GM12878 (cell line): ENCODE measurements around the gene INSIG1. TPM values are rescaled to one million over a fixed set of nuclear protein-coding genes. Genes with fewer than 3 reads are reported as not detected.

ENCODE experiments used
- ATAC-seq: fragments of 200-7000 bp; cut with Tn5 transposase; 3 replicates; pipeline ENCODE4 v1.9.1; 2020; ENCODE audit warnings: mild to moderate bottlenecking, moderate library complexity
- BruUV-seq: library from RNA; stranded (reverse); fragments of 400-500 nt; replicated peaks from 2 replicates; lab custom pipeline; 2021; lab: Mats Ljungman, UMichigan
- CTCF ChIA-PET: fragments of 300-600 bp; sonication (Branson Sonifier 250); formaldehyde crosslinking; extraction: SDS; loops from one replicate; lab custom pipeline; 2021; ENCODE audit warnings: inconsistent platforms; lab: Yijun Ruan, JAX
- POLR2A ChIA-PET: fragments of 350-600 bp; formaldehyde crosslinking; extraction: SDS; loops from one replicate; lab custom pipeline; 2021; ENCODE audit warnings: inconsistent platforms; lab: Charles Lee
- RAD21 ChIA-PET: fragments of 300-600 bp; sonication (Branson Sonifier 250); formaldehyde crosslinking; loops from one replicate; lab custom pipeline; 2023; ENCODE audit warnings: antibody characterized with exemption; ENCODE audit not compliant: unreplicated experiment; lab: Charles Lee
- SMC1A ChIA-PET: fragments of 300-600 bp; sonication (Branson Sonifier 250); formaldehyde crosslinking; loops from one replicate; lab custom pipeline; 2023; ENCODE audit not compliant: unreplicated experiment, uncharacterized antibody; lab: Charles Lee
- DNase-seq: peaks from one replicate; pipeline ENCODE4 v3.0.0-alpha.2; 2011; ENCODE audit warnings: low read depth, low spot score
- FAIRE-seq: peaks from 3 replicates; lab custom pipeline; 2011; peaks lifted over from hg19 to GRCh38; lab: Jason Lieb, UNC
- H2AFZ ChIP-seq: 2 replicates; pipeline ENCODE4 v1.6.0; 2011; ENCODE audit warnings: low read depth, low read length, control low read depth; ENCODE audit not compliant: control insufficient read depth
- H3K27ac ChIP-seq: 2 replicates; pipeline ENCODE4 v1.5.1; 2011; ENCODE audit warnings: control low read depth; ENCODE audit not compliant: control insufficient read depth, insufficient read depth
- H3K27me3 ChIP-seq, 2 experiments: replicated peaks in 1 of 2; 2 replicates each; pipeline versions ENCODE4 v1.6.0 to v1.6.1; 2011; ENCODE audit warnings: low read length in 1 of 2; ENCODE audit not compliant: control insufficient read depth in 2 of 2, insufficient read depth in 2 of 2
- H3K36me3 ChIP-seq, 2 experiments: 2 replicates each; pipeline ENCODE4 v1.5.1; 2011; ENCODE audit warnings: low read length in 1 of 2; ENCODE audit not compliant: control insufficient read depth in 2 of 2, insufficient read depth in 2 of 2
- H3K4me1 ChIP-seq: 2 replicates; pipeline ENCODE4 v1.6.1; 2011; ENCODE audit warnings: mild to moderate bottlenecking, low read length, moderate library complexity, mixed read lengths; ENCODE audit not compliant: control insufficient read depth, insufficient read depth
- H3K4me2 ChIP-seq: 2 replicates; pipeline ENCODE4 v1.6.0; 2011; ENCODE audit warnings: control low read depth; ENCODE audit not compliant: control insufficient read depth, insufficient read depth
- H3K4me3 ChIP-seq: fragments of 200-600 bp; sonication (generic); 2 replicates; pipeline ENCODE4 v1.5.1; 2016
- H3K79me2 ChIP-seq: 2 replicates; pipeline ENCODE4 v1.6.0; 2011; ENCODE audit warnings: low read length; ENCODE audit not compliant: control insufficient read depth, insufficient read depth
- H3K9ac ChIP-seq: 2 replicates; pipeline ENCODE4 v1.8.0; 2011; ENCODE audit warnings: low read length, control low read depth, mixed read lengths; ENCODE audit not compliant: control insufficient read depth, insufficient read depth
- H3K9me3 ChIP-seq: replicated peaks from 3 replicates; pipeline ENCODE4 v1.5.1; 2011; ENCODE audit warnings: mild to moderate bottlenecking, low read length; ENCODE audit not compliant: control insufficient read depth, insufficient read depth
- H4K20me1 ChIP-seq: 2 replicates; pipeline ENCODE4 v1.6.0; 2011; ENCODE audit not compliant: control insufficient read depth, insufficient read depth
- BMI1 ChIP-seq: fragments of 450-650 bp; IDR thresholded peaks from 2 replicates; pipeline ENCODE4 v1.6.1; 2016; ENCODE audit warnings: mild to moderate bottlenecking, moderate library complexity, borderline replicate concordance
- CUX1 ChIP-seq: IDR thresholded peaks from 2 replicates; pipeline ENCODE4 v1.6.1; 2012; ENCODE audit warnings: improper control_type of control experiment, low read depth, low read length; ENCODE audit not compliant: insufficient replicate concordance
- FOXM1 ChIP-seq: IDR thresholded peaks from 2 replicates; pipeline ENCODE4 v1.6.1; 2012; ENCODE audit warnings: low read depth, mild to moderate bottlenecking, inconsistent platforms, low read length, moderate library complexity
- GATAD2B ChIP-seq: fragments of 450-650 bp; conservative IDR thresholded peaks from 2 replicates; pipeline ENCODE4 v1.6.1; 2017; ENCODE audit warnings: low read depth, mild to moderate bottlenecking, moderate library complexity
- IRF4 ChIP-seq: IDR thresholded peaks from 2 replicates; pipeline ENCODE4 v1.6.1; 2011; ENCODE audit warnings: low read depth, low read length
- KDM1A ChIP-seq: fragments of 200-600 bp; sonication (generic); IDR thresholded peaks from 2 replicates; pipeline ENCODE4 v1.6.1; 2016; ENCODE audit warnings: borderline replicate concordance
- MYB ChIP-seq: fragments of 150-350 bp; IDR thresholded peaks from 2 replicates; pipeline ENCODE4 v1.6.1; 2014; ENCODE audit warnings: mild to moderate bottlenecking, low read depth, low read length, borderline replicate concordance
- RCOR1 ChIP-seq: conservative IDR thresholded peaks from 2 replicates; pipeline ENCODE4 v1.6.1; 2012; ENCODE audit warnings: low read depth, low read length, improper control_type of control experiment
- SP1 ChIP-seq: IDR thresholded peaks from one replicate; pipeline ENCODE4 v1.6.1; 2011; ENCODE audit warnings: low read depth, low read length
- USF1 ChIP-seq: IDR thresholded peaks from 2 replicates; pipeline ENCODE4 v1.6.1; 2011; ENCODE audit warnings: borderline replicate concordance, low read depth, mild to moderate bottlenecking, moderate library complexity, mixed read lengths, low read length; ENCODE audit not compliant: insufficient read depth; ENCODE audit errors: extremely low read length
- WRNIP1 ChIP-seq: IDR thresholded peaks from 2 replicates; pipeline ENCODE4 v1.6.1; 2011; ENCODE audit warnings: low read depth, low read length, improper control_type of control experiment, borderline replicate concordance
- ZNF592 ChIP-seq: fragments of 450-650 bp; IDR thresholded peaks from 2 replicates; pipeline ENCODE4 v1.6.1; 2017; ENCODE audit warnings: mild to moderate bottlenecking, moderate library complexity
- WGBS: methylation state at CpG from one replicate; pipeline ENCODE4 v1.1.6; 2016; ENCODE audit warnings: low lambda C conversion rate; ENCODE audit not compliant: insufficient replicate concordance, insufficient coverage; ENCODE audit errors: missing lambda C conversion rate; 5-methylcytosine and 5-hydroxymethylcytosine counted together
- in situ Hi-C: fragments of 300-500 bp; cut with MboI; formaldehyde crosslinking; loops from 9 replicates; pipeline ENCODE4 v1.14.3; 2018; ENCODE audit warnings: mixed read lengths
- intact Hi-C: fragments of 100-400 bp; cut with micrococcal nuclease; formaldehyde crosslinking; loops from one replicate; pipeline ENCODE4 v1.14.2; 2022; ENCODE audit not compliant: unreplicated experiment
- polyA plus RNA-seq, 11 experiments: library from polyadenylated mRNA; depleted of rRNA in 4 of 11; unstranded in 6 of 11; stranded (reverse) in 5 of 11; fragments of >200 nt; fragmentation: Nextera tagmentation in 4 of 11; fragmentation: Illumina TruSeq in 1 of 11; extraction: Ambion mirVana in 4 of 11; extraction: Trizol in 1 of 11; gene quantifications; 1 replicate in 1 of 11; 2 replicates in 10 of 11; pipeline versions ENCODE4 v1.2.1 to v1.2.3, GENCODE V29; 2011 to 2016; ENCODE audit warnings: inconsistent platforms in 2 of 11, missing spikeins in 2 of 11, low read depth in 1 of 11
- total RNA-seq, 4 experiments: library from RNA; depleted of rRNA in 3 of 4; stranded (reverse); fragments of >200 nt in 3 of 4; fragmentation: Illumina TruSeq in 1 of 4; extraction: Trizol in 1 of 4; gene quantifications; 2 replicates each; pipeline versions ENCODE4 v1.2.1 to v1.2.3, GENCODE V29; 2013 to 2021

INSIG1 gene
- total and polyA plus RNA-seq, 10 of the 15 experiments (the other 5 are each of a cell fraction or from before 2014, with no cell fraction given): 29.6 to 168 (median 91.1) TPM

- no peak for TF ChIP-seq ZNF592
- TF ChIP-seq BMI1: no peak
- TF ChIP-seq KDM1A: no peak
- no peak for TF ChIP-seq FOXM1
- TF ChIP-seq SP1: no peak
- no peak for TF ChIP-seq WRNIP1
Observed at GRCh38 chr7:155352753-155353115, 55.1 kb downstream of the INSIG1 start (continued).

GRCh38 chr7:155353256-155353897 is 55.7 kb downstream of the INSIG1 start:
- H3K79me2 ChIP-seq: no peaks in the 10 kb centered on the region
- ATAC-seq: no peak
- no peak overlapping the region for H3K27ac ChIP-seq
- ChIA-PET RAD21 (no interaction called here), POLR2A (no interaction called here), CTCF (interaction anchor here (0.6 to 1.9 kb wide), 2 partner anchors 426 to 438 kb away, joined by 3 to 8 read pairs; no protein-coding TSS in a partner anchor), SMC1A (no interaction called here)
- no TSS peak for BruUV-seq
- no peaks in the 10 kb centered on the region for H3K9me3 ChIP-seq
- no peaks in the 10 kb centered on the region for H3K36me3 ChIP-seq
- no peak overlapping the region for H3K4me2 ChIP-seq
- H3K27me3 ChIP-seq: no peaks in the 10 kb centered on the region
- H3K4me1 ChIP-seq: no peaks in the 10 kb centered on the region
- no peak overlapping the region for H3K4me3 ChIP-seq
- 4% methylated on average over 9 of the region's 9 CpGs for WGBS
- FAIRE-seq: no peak
- intact Hi-C loops: no loop called here
- H3K9ac ChIP-seq: no peak overlapping the region
- H4K20me1 ChIP-seq: no peaks in the 10 kb centered on the region
- no peak overlapping the region for H2AFZ ChIP-seq
- no peak for DNase-seq
- in situ Hi-C loops: no loop called here
- no peak for TF ChIP-seq USF1
- TF ChIP-seq CUX1: no peak
- no peak for TF ChIP-seq MYB
- no peak for TF ChIP-seq GATAD2B
- no peak for TF ChIP-seq IRF4
- TF ChIP-seq RCOR1: no peak
